ENCODE results near the gene PDE4D. TPM values are rescaled to one million over a fixed set of nuclear protein-coding genes. Genes with fewer than 3 reads are reported as not detected.

Gene PDE4D
- total and polyA plus RNA-seq, 2 experiments from 2014 or later: 4.3 to 9.7 TPM

GRCh38 chr5:58983526-58984452 is 909.7 kb downstream of the PDE4D start:
- no peak overlapping the region for H3K4me2 ChIP-seq (ENCODE audit: unreplicated experiment)
- DNase-seq: no peak
- H3K9ac ChIP-seq: no peak overlapping the region
- H3F3A ChIP-seq (ENCODE audit: insufficient read depth): no peaks in the 10 kb centered on the region
- in situ Hi-C loops (cut with MboI): no loop called here
- no peak overlapping the region for H3K4me3 ChIP-seq
- H3K9me2 ChIP-seq (ENCODE audit: insufficient read depth): no peaks in the 10 kb centered on the region
- no peaks in the 10 kb centered on the region for H4K20me1 ChIP-seq (ENCODE audit: insufficient read depth)
- H3K36me3 ChIP-seq (ENCODE audit: low read depth): no peaks in the 10 kb centered on the region; the same call in 1 of the 2 replicates
- no peaks in the 10 kb centered on the region for H3K79me2 ChIP-seq (ENCODE audit: insufficient read depth)
- no peak for TF ChIP-seq EZH2phosphoT487 (IDR thresholded peaks at IDR 0.05; ENCODE audit: insufficient read depth, low read depth)
- TF ChIP-seq EZH2 (IDR thresholded peaks at IDR 0.05; ENCODE audit: insufficient read depth, poor library complexity, severe bottlenecking): no peak
- H2AFZ ChIP-seq: no peak overlapping the region
- no peak overlapping the region for H3K27ac ChIP-seq
- no peaks in the 10 kb centered on the region for H3K27me3 ChIP-seq (replicated peaks; ENCODE audit: insufficient read depth)
- H3K4me1 ChIP-seq (ENCODE audit: insufficient read depth): no peaks in the 10 kb centered on the region
- no peaks in the 10 kb centered on the region for H3K9me3 ChIP-seq (ENCODE audit: low read depth)

GRCh38 chr5:58980890-58981289 is 912.6 kb downstream of the PDE4D start:
- WGBS, 2 experiments (ENCODE audit: low coverage in 1 of 2, low lambda C conversion rate in 2 of 2, missing lambda C conversion rate in 2 of 2): 95 to 100% methylated on average over 2 of the region's 2 CpGs
- no peaks in the 10 kb centered on the region for H3K4me1 ChIP-seq (ENCODE audit: insufficient read depth)
- no peak overlapping the region for H3K9ac ChIP-seq
- no peaks in the 10 kb centered on the region for H3K79me2 ChIP-seq (ENCODE audit: insufficient read depth)
- H3K9me3 ChIP-seq (ENCODE audit: low read depth): no peaks in the 10 kb centered on the region
- H3K9me2 ChIP-seq (ENCODE audit: insufficient read depth): no peaks in the 10 kb centered on the region
- no peaks in the 10 kb centered on the region for H3K27me3 ChIP-seq (replicated peaks; ENCODE audit: insufficient read depth)
- H3F3A ChIP-seq (ENCODE audit: insufficient read depth): no peaks in the 10 kb centered on the region
- in situ Hi-C loops (cut with MboI): no loop called here
- no peaks in the 10 kb centered on the region for H4K20me1 ChIP-seq (ENCODE audit: insufficient read depth)
- no peak overlapping the region for H3K27ac ChIP-seq
- H3K36me3 ChIP-seq (ENCODE audit: low read depth): peaks cover 4% of the 10 kb centered on the region
- H2AFZ ChIP-seq: no peak overlapping the region
- no peak overlapping the region for H3K4me3 ChIP-seq
- no peak for DNase-seq
- TF ChIP-seq EZH2 (IDR thresholded peaks at IDR 0.05; ENCODE audit: insufficient read depth, poor library complexity, severe bottlenecking) (no peak), EZH2phosphoT487 (IDR thresholded peaks at IDR 0.05; ENCODE audit: insufficient read depth, low read depth) (no peak)
- H3K4me2 ChIP-seq (ENCODE audit: unreplicated experiment): no peak overlapping the region

- no peak overlapping the region for H3K4me2 ChIP-seq (ENCODE audit: unreplicated experiment)
- no peaks in the 10 kb centered on the region for H3K79me2 ChIP-seq (ENCODE audit: insufficient read depth)
- no peaks in the 10 kb centered on the region for H3K9me2 ChIP-seq (ENCODE audit: insufficient read depth)
- H3K4me3 ChIP-seq: no peak overlapping the region
- H3K36me3 ChIP-seq (ENCODE audit: low read depth): peaks cover 8% of the 10 kb centered on the region
- DNase-seq: no peak
- H3K27ac ChIP-seq: no peak overlapping the region
- no peaks in the 10 kb centered on the region for H3K4me1 ChIP-seq (ENCODE audit: insufficient read depth)
- no peaks in the 10 kb centered on the region for H3K9me3 ChIP-seq (ENCODE audit: low read depth)
- H4K20me1 ChIP-seq (ENCODE audit: insufficient read depth): no peaks in the 10 kb centered on the region
- TF ChIP-seq EZH2phosphoT487 (IDR thresholded peaks at IDR 0.05; ENCODE audit: insufficient read depth, low read depth) (no peak), EZH2 (IDR thresholded peaks at IDR 0.05; ENCODE audit: insufficient read depth, poor library complexity, severe bottlenecking) (no peak)
- H3K27me3 ChIP-seq (replicated peaks; ENCODE audit: insufficient read depth): no peaks in the 10 kb centered on the region
- in situ Hi-C loops (cut with MboI): no loop called here
- no peak overlapping the region for H2AFZ ChIP-seq
- no peaks in the 10 kb centered on the region for H3F3A ChIP-seq (ENCODE audit: insufficient read depth)
- no peak overlapping the region for H3K9ac ChIP-seq
Measured at GRCh38 chr5:58979090-58979489, 914.4 kb downstream of the PDE4D start.

- DNase-seq: no peak
- no peak overlapping the region for H3K4me3 ChIP-seq
- no peaks in the 10 kb centered on the region for H3K9me3 ChIP-seq (ENCODE audit: low read depth)
- peaks cover 8% of the 10 kb centered on the region for H3K36me3 ChIP-seq (ENCODE audit: low read depth)
- H3K9me2 ChIP-seq (ENCODE audit: insufficient read depth): no peaks in the 10 kb centered on the region
- H3K4me1 ChIP-seq (ENCODE audit: insufficient read depth): no peaks in the 10 kb centered on the region
- no peaks in the 10 kb centered on the region for H3K79me2 ChIP-seq (ENCODE audit: insufficient read depth)
- H3K4me2 ChIP-seq (ENCODE audit: unreplicated experiment): no peak overlapping the region
- in situ Hi-C loops (cut with MboI): no loop called here
- 96 to 97% methylated on average over 5 of the region's 5 CpGs for WGBS, 2 experiments (ENCODE audit: low coverage in 1 of 2, low lambda C conversion rate in 2 of 2, missing lambda C conversion rate in 2 of 2)
- no peak overlapping the region for H3K27ac ChIP-seq
- no peak for TF ChIP-seq EZH2 (IDR thresholded peaks at IDR 0.05; ENCODE audit: insufficient read depth, poor library complexity, severe bottlenecking)
- no peaks in the 10 kb centered on the region for H3F3A ChIP-seq (ENCODE audit: insufficient read depth)
- no peak overlapping the region for H2AFZ ChIP-seq
- no peaks in the 10 kb centered on the region for H4K20me1 ChIP-seq (ENCODE audit: insufficient read depth)
- no peaks in the 10 kb centered on the region for H3K27me3 ChIP-seq (replicated peaks; ENCODE audit: insufficient read depth)
- H3K9ac ChIP-seq: no peak overlapping the region
Measured at GRCh38 chr5:58974601-58975000, 918.9 kb downstream of the PDE4D start.

Data from GM23248 (cell line).